DND-41 (cell line): Measurements from ENCODE around the gene TAS1R2.

Source experiments
- EZH2 ChIP-seq: IDR thresholded peaks from 3 replicates; pipeline ENCODE4 v1.6.1; 2012; ENCODE audit warnings: borderline replicate concordance, low read depth, mild to moderate bottlenecking, moderate library complexity, low read length, inconsistent platforms; ENCODE audit not compliant: severe bottlenecking
- TF ChIP-seq, protein P1 (sequence below): IDR thresholded peaks from 2 replicates; pipeline ENCODE4 v1.5.1; 2012; ENCODE audit warnings: borderline replicate concordance, low read length, moderate library complexity, mild to moderate bottlenecking; ENCODE audit not compliant: poor library complexity, severe bottlenecking; ENCODE audit errors: extremely low read depth

GRCh38 chr1:18879791-18880309, 20.4 kb upstream of the TAS1R2 start:
- TF ChIP-seq, protein P1, sequence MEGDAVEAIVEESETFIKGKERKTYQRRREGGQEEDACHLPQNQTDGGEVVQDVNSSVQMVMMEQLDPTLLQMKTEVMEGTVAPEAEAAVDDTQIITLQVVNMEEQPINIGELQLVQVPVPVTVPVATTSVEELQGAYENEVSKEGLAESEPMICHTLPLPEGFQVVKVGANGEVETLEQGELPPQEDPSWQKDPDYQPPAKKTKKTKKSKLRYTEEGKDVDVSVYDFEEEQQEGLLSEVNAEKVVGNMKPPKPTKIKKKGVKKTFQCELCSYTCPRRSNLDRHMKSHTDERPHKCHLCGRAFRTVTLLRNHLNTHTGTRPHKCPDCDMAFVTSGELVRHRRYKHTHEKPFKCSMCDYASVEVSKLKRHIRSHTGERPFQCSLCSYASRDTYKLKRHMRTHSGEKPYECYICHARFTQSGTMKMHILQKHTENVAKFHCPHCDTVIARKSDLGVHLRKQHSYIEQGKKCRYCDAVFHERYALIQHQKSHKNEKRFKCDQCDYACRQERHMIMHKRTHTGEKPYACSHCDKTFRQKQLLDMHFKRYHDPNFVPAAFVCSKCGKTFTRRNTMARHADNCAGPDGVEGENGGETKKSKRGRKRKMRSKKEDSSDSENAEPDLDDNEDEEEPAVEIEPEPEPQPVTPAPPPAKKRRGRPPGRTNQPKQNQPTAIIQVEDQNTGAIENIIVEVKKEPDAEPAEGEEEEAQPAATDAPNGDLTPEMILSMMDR = no peak
- no peak for TF ChIP-seq EZH2
